HCT116 (cell line): Measurements from ENCODE around the gene OR51V1. TPM values are rescaled to one million over a fixed set of nuclear protein-coding genes. Genes with fewer than 3 reads are reported as not detected.

ENCODE experiments used
- ATAC-seq: fragments of 200-7000 bp; cut with Tn5 transposase; 2 replicates; pipeline ENCODE4 v1.9.1; 2020; ENCODE audit warnings: mild to moderate bottlenecking, moderate library complexity
- BruUV-seq: library from RNA; stranded (reverse); fragments of 400-500 nt; replicated peaks from 2 replicates; lab custom pipeline; 2021; lab: Mats Ljungman, UMichigan
- CTCF ChIA-PET: fragments of 300-600 bp; sonication (Branson Sonifier 250); formaldehyde crosslinking; loops from one replicate; lab custom pipeline; 2021; ENCODE audit warnings: antibody characterized with exemption; lab: Charles Lee
- POLR2A ChIA-PET: fragments of 300-600, 350-600 bp; sonication (Branson Sonifier 250); formaldehyde crosslinking; loops from one replicate; lab custom pipeline; 2021; ENCODE audit warnings: antibody characterized with exemption; lab: Charles Lee
- RAD21 ChIA-PET, 2 experiments: fragments of 300-600 bp; sonication (Branson Sonifier 250); formaldehyde crosslinking; loops; one replicate each; lab custom pipeline; 2023; ENCODE audit warnings: low total read pairs in 2 of 2; ENCODE audit not compliant: uncharacterized antibody in 2 of 2, unreplicated experiment in 2 of 2, low non-redundant PET in 1 of 2; lab: Charles Lee
- DNase-seq: peaks from one replicate; pipeline ENCODE4 v3.0.0-alpha.2; 2010; ENCODE audit warnings: low read depth, low spot score
- H2AFZ ChIP-seq: fragments of 200-600 bp; shearing (Covaris generic), sonication (generic); 2 replicates; pipeline ENCODE4 v1.6.1; 2017; ENCODE audit warnings: low read depth, mixed run types, mixed read lengths, antibody characterized with exemption, low read length; ENCODE audit not compliant: poor library complexity, severe bottlenecking
- H3K27ac ChIP-seq: 2 replicates; pipeline ENCODE4 v1.5.1; 2012; ENCODE audit warnings: low read depth, low read length
- H3K27me3 ChIP-seq: fragments of 200-600 bp; sonication (generic); 2 replicates; pipeline ENCODE4 v1.6.1; 2016; ENCODE audit warnings: mixed run types, low read length, mixed read lengths; ENCODE audit not compliant: insufficient read depth
- H3K36me3 ChIP-seq, 2 experiments: fragments of 200-500 bp in 1 of 2; fragments of 200-600 bp in 1 of 2; sonication (Bioruptor generic) in 1 of 2; sonication (generic) in 1 of 2; 2 replicates each; pipeline versions ENCODE4 v1.5.1 to v1.6.1; 2014 to 2016; ENCODE audit warnings: low read length in 2 of 2, inconsistent platforms in 1 of 2, mixed read lengths in 1 of 2, mixed run types in 1 of 2; ENCODE audit not compliant: insufficient read depth in 2 of 2, control insufficient read depth in 1 of 2
- H3K4me1 ChIP-seq, 2 experiments: fragments of 200-600 bp in 1 of 2; sonication (generic) in 1 of 2; 2 replicates each; pipeline versions ENCODE4 v1.5.1 to v1.6.1; 2012 to 2017; ENCODE audit warnings: low read length in 2 of 2, inconsistent platforms in 1 of 2, mild to moderate bottlenecking in 1 of 2, mixed read lengths in 1 of 2, mixed run types in 1 of 2, moderate library complexity in 1 of 2; ENCODE audit not compliant: insufficient read depth in 2 of 2, control insufficient read depth in 1 of 2
- H3K4me2 ChIP-seq: fragments of 200-600 bp; sonication (generic); 2 replicates; pipeline ENCODE4 v1.6.1; 2017; ENCODE audit warnings: mixed run types, low read length, mixed read lengths
- H3K4me3 ChIP-seq, 2 experiments: fragments of 200-600 bp in 1 of 2; sonication (generic) in 1 of 2; replicated peaks in 1 of 2; 2 replicates each; pipeline ENCODE4 v1.5.1; 2011 to 2016; ENCODE audit warnings: low read length in 2 of 2, control low read depth in 1 of 2, low read depth in 1 of 2, mild to moderate bottlenecking in 1 of 2, mixed read lengths in 1 of 2, mixed run types in 1 of 2
- H3K79me2 ChIP-seq: fragments of 200-600 bp; sonication (generic); 2 replicates; pipeline ENCODE4 v1.6.1; 2017; ENCODE audit warnings: mild to moderate bottlenecking, mixed run types, low read length, moderate library complexity, mixed read lengths; ENCODE audit not compliant: insufficient read depth
- H3K9ac ChIP-seq: fragments of 200-600 bp; sonication (generic); 2 replicates; pipeline ENCODE4 v1.6.1; 2016; ENCODE audit warnings: low read length, mixed read lengths
- H3K9me2 ChIP-seq: fragments of 200-600 bp; sonication (generic), shearing (Covaris generic); 2 replicates; pipeline ENCODE4 v1.6.1; 2017; ENCODE audit warnings: mixed run types, mild to moderate bottlenecking, moderate library complexity; ENCODE audit not compliant: insufficient read depth
- H3K9me3 ChIP-seq, 2 experiments: fragments of 200-500 bp in 1 of 2; fragments of 200-600 bp in 1 of 2; sonication (Bioruptor generic) in 1 of 2; sonication (generic) in 1 of 2; 2 replicates each; pipeline ENCODE4 v1.6.1; 2014 to 2017; ENCODE audit warnings: low read length in 2 of 2, mixed read lengths in 2 of 2, inconsistent platforms in 1 of 2, low read depth in 1 of 2, mild to moderate bottlenecking in 1 of 2, mixed run types in 1 of 2, moderate library complexity in 1 of 2; ENCODE audit not compliant: control insufficient read depth in 1 of 2, insufficient read depth in 1 of 2
- H4K20me1 ChIP-seq: fragments of 200-600 bp; sonication (generic), shearing (Covaris generic); 2 replicates; pipeline ENCODE4 v1.6.1; 2017; ENCODE audit warnings: mixed run types, mild to moderate bottlenecking, moderate library complexity; ENCODE audit not compliant: insufficient read depth
- CBX3 ChIP-seq: IDR thresholded peaks from 2 replicates; pipeline ENCODE4 v1.6.1; 2012; ENCODE audit warnings: low read depth
- CEBPB ChIP-seq: IDR thresholded peaks from 2 replicates; pipeline ENCODE4 v1.6.1; 2012; ENCODE audit warnings: low read depth
- ELF1 ChIP-seq: IDR thresholded peaks from 2 replicates; pipeline ENCODE4 v1.6.1; 2012; ENCODE audit warnings: low read depth, borderline replicate concordance
- EZH2 ChIP-seq: fragments of 200-600 bp; sonication (generic); IDR thresholded peaks from 2 replicates; pipeline ENCODE4 v1.6.1; 2017; ENCODE audit warnings: antibody characterized with exemption, mixed run types
- FOSL1 ChIP-seq: IDR thresholded peaks from 2 replicates; pipeline ENCODE4 v1.6.1; 2012; ENCODE audit warnings: low read depth
- JUND ChIP-seq: IDR thresholded peaks from 2 replicates; pipeline ENCODE4 v1.6.1; 2012
- MAX ChIP-seq: IDR thresholded peaks from 2 replicates; pipeline ENCODE4 v1.6.1; 2012
- POLR2A ChIP-seq: IDR thresholded peaks from 2 replicates; pipeline ENCODE4 v1.7.0; 2011; ENCODE audit warnings: borderline replicate concordance; ENCODE audit not compliant: insufficient read depth, insufficient read length; ENCODE audit errors: extremely low read depth
- RAD21 ChIP-seq: IDR thresholded peaks from 2 replicates; pipeline ENCODE4 v1.6.1; 2012; ENCODE audit warnings: low read depth, mild to moderate bottlenecking
- REST ChIP-seq: IDR thresholded peaks from 2 replicates; pipeline ENCODE4 v1.6.1; 2012; ENCODE audit warnings: low read depth
- SIN3A ChIP-seq: IDR thresholded peaks from 2 replicates; pipeline ENCODE4 v1.6.1; 2012; ENCODE audit warnings: low read depth
- SP1 ChIP-seq: IDR thresholded peaks from 2 replicates; pipeline ENCODE4 v1.6.1; 2012; ENCODE audit warnings: low read depth
- SRF ChIP-seq: IDR thresholded peaks from 2 replicates; pipeline ENCODE4 v1.6.1; 2012; ENCODE audit warnings: low read depth
- TCF7L2 ChIP-seq: IDR thresholded peaks from 2 replicates; pipeline ENCODE4 v1.7.0; 2011; ENCODE audit warnings: borderline replicate concordance, inconsistent platforms; ENCODE audit not compliant: insufficient read depth, insufficient read length; ENCODE audit errors: extremely low read depth
- YY1 ChIP-seq: IDR thresholded peaks from 2 replicates; pipeline ENCODE4 v1.6.1; 2011; ENCODE audit warnings: low read length, low read depth, moderate library complexity, mild to moderate bottlenecking; ENCODE audit not compliant: insufficient replicate concordance; ENCODE audit errors: extremely low read depth
- ZBTB33 ChIP-seq: IDR thresholded peaks from 2 replicates; pipeline ENCODE4 v1.6.1; 2011; ENCODE audit warnings: mild to moderate bottlenecking, low read length, moderate library complexity; ENCODE audit not compliant: insufficient replicate concordance; ENCODE audit errors: extremely low read depth
- ZNF274 ChIP-seq: fragments of 200-500 bp; sonication (Bioruptor generic); IDR thresholded peaks from 2 replicates; pipeline ENCODE4 v1.6.1; 2014; ENCODE audit warnings: mild to moderate bottlenecking, low read depth, low read length, inconsistent platforms
- intact Hi-C: fragments of 100-400 bp; cut with micrococcal nuclease; formaldehyde crosslinking; loops from 2 replicates; pipeline ENCODE4 v1.10.0; 2022
- total RNA-seq: library from RNA; stranded (reverse); gene quantifications from one replicate; pipeline ENCODE4 v1.2.1, GENCODE V29; 2021; ENCODE audit not compliant: unreplicated experiment
- TF ChIP-seq, protein P1 (sequence below), 3 experiments: fragments of 200-600 bp in 1 of 3; sonication (generic) in 1 of 3; IDR thresholded peaks in 2 of 3; conservative IDR thresholded peaks in 1 of 3; 2 replicates each; pipeline ENCODE4 v1.5.1; 2012 to 2017; ENCODE audit warnings: low read depth in 2 of 3, low read length in 2 of 3, antibody characterized with exemption in 1 of 3, borderline replicate concordance in 1 of 3, control low read depth in 1 of 3, mild to moderate bottlenecking in 1 of 3, mixed read lengths in 1 of 3, mixed run types in 1 of 3, moderate library complexity in 1 of 3; ENCODE audit not compliant: insufficient read depth in 1 of 3

Gene OR51V1
- total RNA-seq, 1 experiment from 2014 or later: not detected

DNA sequence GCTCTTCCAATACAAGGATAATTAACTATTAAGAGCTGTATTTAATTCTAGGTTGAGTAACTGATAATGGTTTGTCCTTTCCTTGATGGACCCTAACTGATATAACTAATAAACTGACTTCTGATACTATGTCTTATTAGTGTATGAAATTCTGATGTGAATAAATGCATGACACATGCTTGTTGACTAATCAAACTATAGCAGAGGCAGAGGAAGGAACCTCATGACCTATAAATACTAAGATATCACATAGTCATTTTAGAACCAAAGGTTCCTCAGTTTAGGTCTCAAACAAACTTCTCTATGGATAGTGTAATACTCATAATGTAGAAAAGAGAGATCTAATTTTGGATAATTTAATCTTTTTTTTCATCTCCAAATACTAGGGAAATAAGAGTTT, 38.6 kb upstream of the OR51V1 start:
- Histone ChIP-seq H3K27ac (no peak overlapping the region), H3K79me2 (no peaks in the 10 kb centered on the region), H3K36me3 (no peaks in the 10 kb centered on the region), H4K20me1 (no peaks in the 10 kb centered on the region), H3K9me3 (no peaks in the 10 kb centered on the region), H3K9me2 (no peaks in the 10 kb centered on the region), H2AFZ (no peak overlapping the region), H3K4me1 (no peaks in the 10 kb centered on the region), H3K9ac (no peak overlapping the region), H3K4me2 (no peak overlapping the region), H3K4me3 (no peak overlapping the region), H3K27me3 (peaks cover 71% of the 10 kb centered on the region)
- intact Hi-C loops: no loop called here
- ATAC-seq (no peak), DNase-seq (no peak)
- ChIA-PET CTCF (no interaction called here), RAD21 (no interaction called here), POLR2A (no interaction called here)
- no TSS peak for BruUV-seq
- no peak for TF ChIP-seq TCF7L2
- TF ChIP-seq RAD21: no peak
- TF ChIP-seq EZH2: no peak
- no peak for TF ChIP-seq SRF
- TF ChIP-seq POLR2A: no peak
- no peak for TF ChIP-seq YY1
- TF ChIP-seq CEBPB: no peak
- no peak for TF ChIP-seq ZNF274
- no peak for TF ChIP-seq SIN3A
- TF ChIP-seq FOSL1: no peak
- no peak for TF ChIP-seq CBX3
- no peak for TF ChIP-seq REST
- TF ChIP-seq MAX: no peak
- no peak for TF ChIP-seq SP1
- no peak for TF ChIP-seq ELF1
- TF ChIP-seq JUND: no peak
- TF ChIP-seq, protein P1, sequence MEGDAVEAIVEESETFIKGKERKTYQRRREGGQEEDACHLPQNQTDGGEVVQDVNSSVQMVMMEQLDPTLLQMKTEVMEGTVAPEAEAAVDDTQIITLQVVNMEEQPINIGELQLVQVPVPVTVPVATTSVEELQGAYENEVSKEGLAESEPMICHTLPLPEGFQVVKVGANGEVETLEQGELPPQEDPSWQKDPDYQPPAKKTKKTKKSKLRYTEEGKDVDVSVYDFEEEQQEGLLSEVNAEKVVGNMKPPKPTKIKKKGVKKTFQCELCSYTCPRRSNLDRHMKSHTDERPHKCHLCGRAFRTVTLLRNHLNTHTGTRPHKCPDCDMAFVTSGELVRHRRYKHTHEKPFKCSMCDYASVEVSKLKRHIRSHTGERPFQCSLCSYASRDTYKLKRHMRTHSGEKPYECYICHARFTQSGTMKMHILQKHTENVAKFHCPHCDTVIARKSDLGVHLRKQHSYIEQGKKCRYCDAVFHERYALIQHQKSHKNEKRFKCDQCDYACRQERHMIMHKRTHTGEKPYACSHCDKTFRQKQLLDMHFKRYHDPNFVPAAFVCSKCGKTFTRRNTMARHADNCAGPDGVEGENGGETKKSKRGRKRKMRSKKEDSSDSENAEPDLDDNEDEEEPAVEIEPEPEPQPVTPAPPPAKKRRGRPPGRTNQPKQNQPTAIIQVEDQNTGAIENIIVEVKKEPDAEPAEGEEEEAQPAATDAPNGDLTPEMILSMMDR (IDR thresholded peaks at IDR 0.05 in 2 of 3, conservative IDR thresholded peaks at IDR 0.05 in 1 of 3; ENCODE audit: borderline replicate concordance in 1 of 3, insufficient read depth in 1 of 3, low read depth in 2 of 3, low read length in 2 of 3): no peak
- TF ChIP-seq ZBTB33: no peak
